Measurements from ENCODE around the gene KBTBD3.
A peak's percentile ranks its signal among the peaks of the same experiment; 100 is the strongest.
"Not testable (repeated sequence)": the region's sequence is repeated elsewhere in the genome, so short reads cannot be mapped to it uniquely, and the experiment has no call there.

The KBTBD3 gene

DNA sequence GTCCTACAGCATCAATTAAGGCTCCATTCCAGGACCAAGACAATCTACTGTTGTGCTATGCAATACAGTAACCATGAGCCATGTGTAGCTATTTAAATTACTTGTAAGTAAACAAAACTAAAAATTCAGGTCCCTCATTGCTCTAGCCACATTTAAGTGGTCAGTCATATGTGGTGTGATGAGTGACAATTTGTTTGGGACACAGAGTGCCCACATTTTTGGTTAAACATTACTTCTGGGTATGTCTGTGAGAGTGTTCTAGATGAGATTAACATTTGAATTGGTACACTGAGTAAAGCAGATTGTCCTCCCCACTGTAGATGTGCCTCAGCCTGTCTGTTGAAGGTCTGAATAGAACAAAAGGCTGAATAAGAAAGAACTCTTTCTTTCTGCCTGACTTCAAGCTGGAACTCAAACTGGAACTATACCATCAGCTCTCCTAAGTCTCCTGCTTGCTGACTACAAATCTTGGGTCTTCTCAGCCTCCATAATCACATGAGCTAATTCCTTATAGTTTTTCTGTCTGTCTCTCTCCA lies 15.8 kb downstream of the KBTBD3 start:
- DNase-seq = no peak

DNA sequence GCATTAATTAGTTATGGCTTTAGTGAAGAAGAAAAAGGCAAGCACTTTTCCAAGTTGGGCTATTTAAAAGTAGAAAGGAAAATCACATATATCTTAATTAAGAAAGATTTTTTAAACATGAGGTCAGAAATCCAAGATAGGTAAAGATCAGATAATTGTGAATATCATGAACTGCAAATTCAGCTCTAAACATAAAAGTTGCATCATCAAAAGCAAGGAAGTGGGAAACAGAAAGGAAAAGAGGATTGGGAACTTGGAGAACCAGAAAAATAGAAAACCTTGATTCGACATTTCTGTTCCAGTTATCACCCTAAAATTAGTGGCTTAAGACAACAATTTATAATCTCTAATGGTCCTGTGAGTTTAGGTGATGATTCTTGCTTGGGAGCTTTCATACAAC lies 17.5 kb downstream of the KBTBD3 start:
- DNase-seq = no peak

DNA sequence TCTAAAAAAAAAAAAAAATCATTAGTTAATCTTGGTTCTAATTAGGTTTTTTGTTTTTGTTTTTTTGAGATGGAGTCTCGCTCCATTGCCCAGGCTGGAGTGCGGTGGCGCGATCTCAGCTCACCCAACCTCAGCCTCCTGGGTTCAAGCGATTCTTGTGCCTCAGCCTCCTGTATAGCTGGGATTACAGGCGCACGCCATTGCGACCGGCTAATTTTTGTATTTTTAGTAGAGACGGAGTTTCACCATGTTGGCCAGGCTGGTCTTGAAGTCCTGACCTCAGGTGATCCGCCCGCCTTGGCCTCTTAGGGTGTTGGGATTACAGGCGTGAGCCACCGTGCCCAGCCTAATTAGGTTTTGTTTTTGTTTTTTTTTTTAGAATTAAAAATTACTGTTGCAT lies 18.8 kb downstream of the KBTBD3 start:
- not testable (repeated sequence) for DNase-seq

DNA sequence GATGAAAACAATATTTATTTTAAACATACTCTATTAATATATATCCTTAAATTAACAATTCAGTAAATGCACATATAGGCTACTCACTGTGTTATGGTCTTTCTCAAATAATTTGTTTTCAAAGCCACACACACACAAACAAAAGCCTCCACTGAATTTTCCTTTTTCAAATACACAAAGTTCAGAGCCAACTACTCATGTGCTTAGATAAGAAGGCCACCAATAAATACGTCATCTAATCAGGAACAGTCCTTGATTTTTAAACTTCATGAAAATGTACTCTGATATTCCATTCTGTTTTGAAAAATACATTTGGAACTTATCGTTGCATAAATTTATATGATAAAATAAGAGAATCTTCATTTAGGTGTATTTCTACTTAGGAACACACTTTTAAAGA lies 26.0 kb downstream of the KBTBD3 start:
- DNase-seq = no peak

DNA sequence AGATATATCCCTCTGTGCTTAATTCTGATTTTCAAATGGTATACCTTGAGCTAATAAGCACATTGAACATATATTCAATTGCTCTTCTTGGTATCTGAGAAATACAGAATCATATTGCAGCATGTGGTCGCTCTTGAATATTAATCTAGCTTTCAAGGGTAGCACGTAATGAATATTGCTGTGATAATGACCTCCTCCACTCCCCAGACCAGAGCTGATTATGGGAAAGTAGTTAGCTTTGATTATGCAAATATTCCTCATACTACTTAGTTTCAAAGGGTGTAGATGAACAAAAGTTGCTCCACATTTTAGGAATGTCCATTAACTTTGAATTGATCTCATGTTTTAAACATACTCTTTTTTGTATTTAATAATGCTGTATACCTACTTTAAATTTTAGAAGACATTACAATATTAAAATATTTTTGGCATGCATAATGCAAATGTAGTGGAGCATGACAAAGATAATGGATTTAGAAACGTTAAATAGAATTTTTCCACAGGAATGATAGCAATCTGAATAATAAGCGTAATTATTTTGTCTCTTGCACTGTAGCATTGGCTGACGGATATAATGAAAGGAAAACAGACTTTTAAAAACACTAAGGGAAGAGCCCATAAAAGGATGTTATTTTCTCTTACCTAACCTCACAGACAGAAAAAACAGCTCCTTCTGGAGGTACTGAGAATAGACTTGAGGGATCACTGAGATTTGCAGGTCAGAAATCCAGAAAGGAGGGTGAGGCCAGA lies 27.2 kb downstream of the KBTBD3 start:
- DNase-seq = no peak

DNA sequence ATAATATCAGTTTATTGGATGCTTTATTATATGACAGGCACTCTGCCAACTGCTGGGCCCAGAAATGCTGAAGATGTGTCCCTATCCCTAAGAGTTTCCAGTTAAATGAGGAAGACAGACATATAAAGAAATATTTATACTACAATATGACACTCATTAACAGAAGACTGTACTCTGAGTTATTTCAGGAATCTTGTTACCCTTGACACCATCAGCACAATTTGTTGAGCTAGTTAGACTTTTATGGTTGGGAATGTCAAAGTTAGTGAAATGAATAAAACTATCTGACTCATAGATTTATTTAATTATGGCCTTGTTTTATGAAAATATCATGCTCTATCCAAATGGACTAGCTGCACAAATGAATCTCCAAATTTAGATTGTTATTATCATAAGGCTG lies 29.5 kb downstream of the KBTBD3 start:
- DNase-seq = no peak

DNA sequence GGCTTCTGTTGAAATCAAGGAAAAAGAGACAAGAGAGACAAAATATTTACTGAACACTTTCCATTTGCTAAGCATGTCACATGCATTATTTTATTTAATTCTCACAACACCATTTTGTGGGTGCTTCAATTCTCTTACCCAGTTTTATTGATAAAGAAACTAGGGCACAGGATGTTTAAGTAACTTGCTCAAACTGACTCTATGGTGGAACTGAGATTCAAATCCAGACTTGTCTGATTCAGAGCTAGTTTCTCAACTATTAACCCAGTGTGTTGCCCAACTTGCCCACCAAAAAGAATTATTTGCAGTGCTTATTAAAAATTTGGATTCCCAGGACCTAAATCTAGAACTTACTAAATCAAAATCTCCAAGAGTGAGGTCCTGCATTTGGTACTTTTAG lies 33.6 kb downstream of the KBTBD3 start:
- no peak for DNase-seq

DNA sequence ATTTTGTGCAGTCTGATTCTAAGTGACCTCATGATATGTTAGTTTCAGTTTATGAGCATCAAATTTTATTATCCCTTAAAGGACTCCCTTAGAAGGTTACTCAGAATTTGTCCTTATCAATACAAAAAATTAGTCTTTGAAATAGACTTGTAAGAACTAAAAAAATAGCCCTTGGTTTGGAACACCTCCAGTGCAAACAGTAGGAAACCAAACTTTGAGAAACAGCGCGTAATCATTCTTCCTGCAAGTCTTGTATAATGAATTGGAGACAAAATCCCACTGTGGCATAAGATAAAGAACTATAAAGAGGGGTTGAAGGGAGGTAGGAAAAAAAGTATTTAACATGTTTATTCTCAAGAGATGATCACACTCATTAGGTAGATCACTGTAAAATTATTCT lies 44.3 kb downstream of the KBTBD3 start:
- DNase-seq = no peak

DNA sequence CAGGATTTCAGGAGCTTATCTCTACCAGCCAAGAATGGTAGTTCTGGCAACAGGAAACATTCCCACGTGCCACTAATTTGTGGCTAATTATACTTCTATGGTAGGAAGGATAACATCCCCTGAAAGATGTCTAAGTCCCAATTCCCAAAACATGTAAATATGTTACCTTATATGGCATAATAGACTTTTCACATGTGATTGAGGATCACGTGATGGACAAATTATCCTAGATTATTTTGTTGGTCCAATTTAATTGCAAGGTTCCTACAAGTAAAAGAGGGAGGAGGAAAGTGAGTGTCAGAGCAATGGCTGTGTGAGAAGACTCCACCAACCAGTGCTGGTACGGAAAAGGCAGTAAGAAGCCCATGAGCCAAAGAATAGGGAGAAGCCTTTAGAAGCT lies 45.2 kb downstream of the KBTBD3 start:
- no peak for DNase-seq

DNA sequence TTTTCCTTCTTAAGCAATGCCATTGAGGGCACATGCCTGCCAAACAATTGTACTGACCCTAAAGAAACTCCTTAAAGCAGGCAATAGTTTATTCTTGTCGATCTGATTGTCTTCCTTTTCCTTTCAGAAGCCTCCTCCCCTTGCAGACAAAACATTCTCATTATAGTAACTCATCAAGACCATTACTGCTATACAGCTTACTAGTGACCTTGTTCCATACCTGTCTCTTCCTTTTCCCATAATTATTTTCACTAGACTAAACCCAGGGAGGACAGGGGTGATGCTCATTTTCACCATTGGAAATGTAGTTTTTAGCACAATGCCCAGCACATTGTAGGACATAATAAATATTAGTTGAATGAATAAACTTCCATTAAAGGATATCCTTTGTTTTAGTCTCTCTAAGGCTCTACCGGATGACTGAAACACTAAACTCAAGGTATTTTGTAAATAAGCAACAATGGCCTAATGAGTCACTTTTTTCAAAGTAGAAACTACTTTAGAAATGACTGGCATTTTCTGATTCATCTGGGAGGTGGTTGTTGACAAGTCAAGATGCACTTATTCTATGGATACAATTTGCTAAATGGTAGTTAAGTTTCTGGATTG lies 45.8 kb downstream of the KBTBD3 start:
- DNase-seq = no peak

DNA sequence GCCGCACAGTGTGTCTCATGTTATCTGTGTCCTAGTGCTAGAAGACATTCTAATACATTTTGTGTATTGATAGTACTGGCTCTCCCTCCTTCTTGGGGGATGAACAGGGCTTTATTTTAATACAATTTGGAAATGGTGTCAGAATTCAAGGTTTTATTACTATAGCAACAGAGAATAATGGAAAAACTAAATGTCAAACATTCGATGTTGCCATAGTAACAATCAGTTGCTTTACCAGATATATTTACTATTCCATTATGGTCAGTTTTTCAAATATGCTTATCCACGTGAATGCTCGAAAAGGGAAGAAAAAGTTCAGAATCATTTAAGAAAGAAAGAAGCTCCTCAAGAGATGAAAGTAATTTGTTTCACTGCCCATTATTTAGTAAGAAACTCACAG lies 46.5 kb downstream of the KBTBD3 start:
- DNase-seq = no peak

DNA sequence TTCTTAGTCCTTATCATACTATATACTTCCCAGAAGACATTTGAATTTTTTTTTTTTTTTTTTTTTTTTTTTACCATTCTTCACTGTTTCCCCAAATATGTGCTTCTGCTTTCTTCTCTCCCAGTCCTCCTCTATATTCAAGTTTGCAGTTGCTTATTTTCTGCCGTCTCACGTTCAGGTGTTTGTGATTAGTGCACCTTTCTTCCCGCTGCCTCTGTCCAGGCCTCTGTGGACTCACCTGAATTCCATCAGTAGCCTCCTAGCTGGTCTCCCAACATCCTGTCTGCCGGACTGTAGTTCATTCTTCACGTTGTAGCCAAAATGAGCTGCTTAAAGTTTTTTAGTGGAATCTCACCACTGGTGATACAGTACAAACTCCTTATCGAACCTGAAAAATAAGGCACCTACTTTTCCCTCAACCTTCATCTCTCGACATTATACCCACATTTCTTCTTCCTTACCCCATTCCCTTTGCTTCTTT lies 54.3 kb downstream of the KBTBD3 start:
- DNase-seq = no peak

DNA sequence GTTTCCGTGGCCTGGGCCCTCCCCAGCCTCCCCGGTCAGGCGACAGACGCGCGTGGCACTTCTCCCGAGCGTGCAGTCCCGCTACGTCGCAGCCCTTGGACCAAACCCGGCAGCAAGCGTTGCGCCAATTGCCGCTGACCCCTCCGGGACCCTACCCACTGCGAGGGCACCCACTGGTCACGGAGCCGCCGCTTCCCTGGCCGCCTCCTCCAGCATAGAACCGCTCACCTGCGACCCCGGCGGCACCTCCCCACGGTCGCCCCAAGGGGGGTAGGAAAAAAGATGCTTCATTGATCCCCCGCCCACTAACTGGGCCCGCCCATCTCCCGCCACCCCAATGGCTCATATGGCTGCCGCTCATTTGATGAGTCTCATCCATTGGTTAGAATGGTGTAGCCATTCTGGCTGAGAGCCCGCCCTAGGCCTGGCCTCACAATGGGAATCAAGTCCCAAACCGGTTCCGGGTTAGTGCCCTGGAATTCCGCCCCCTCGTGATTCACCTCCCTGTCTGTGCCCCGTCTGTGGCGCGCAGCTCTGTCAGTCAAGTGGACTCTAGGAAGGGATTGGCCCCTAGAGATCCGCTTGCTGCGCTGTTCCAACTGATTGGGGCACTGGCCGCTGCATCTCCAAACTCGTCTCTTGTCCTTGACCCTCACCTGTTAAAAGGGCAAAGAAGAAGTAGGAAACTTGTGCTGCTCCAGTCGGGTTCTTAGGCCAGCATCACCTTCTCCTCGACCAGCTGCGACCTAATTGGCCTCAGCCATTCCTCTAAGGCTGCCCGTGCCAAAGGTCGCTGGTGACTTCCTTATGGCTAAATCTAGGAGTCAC lies 55.0 kb downstream of the KBTBD3 start, which contains the start of gene MSANTD4:
Gene MSANTD4, minus strand, starts transcription at position 274 of the 828 bp plus-strand sequence. CDS start 11,323 bp downstream, outside the sequence.
- peak; percentile 99 to 100 for DNase-seq

DNA sequence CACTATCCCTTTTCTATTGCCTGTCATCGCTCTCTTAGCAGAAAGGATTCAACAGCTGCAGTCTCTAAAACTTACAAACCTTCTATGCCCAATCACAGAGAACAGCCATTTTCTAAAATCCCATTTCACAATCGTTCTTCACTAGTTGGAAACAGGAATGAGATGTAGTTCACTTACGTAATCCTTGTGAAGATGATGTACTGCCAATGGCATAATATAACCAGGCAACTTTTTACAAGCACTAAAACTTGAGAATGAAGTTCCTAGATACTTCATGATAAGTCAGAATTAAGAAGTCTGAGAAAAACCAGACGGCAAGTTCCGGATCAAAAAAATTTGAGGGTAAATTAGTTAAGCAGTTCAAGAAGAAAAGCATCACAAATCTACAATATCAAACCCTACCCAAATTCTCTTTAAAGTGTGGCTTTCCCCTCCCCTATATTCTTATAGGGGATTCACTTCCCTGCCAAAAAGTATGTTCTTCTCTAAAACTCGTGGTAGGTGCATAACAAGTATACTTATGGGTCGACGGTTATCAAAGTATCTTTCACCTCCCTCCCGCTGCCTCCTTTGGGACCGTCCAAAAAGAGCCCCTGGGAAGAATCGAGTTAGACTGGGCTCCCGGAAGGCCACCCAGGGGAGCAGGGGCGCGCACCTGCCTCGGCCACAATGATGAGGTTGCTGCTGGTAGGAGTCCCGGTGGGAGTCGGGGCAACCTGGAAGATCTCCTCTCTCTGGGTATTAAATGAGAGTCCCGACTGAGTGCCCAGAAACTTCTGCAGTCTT lies 55.8 kb downstream of the KBTBD3 start:
- DNase-seq = peak in 1 of 2 experiments; percentile 28

DNA sequence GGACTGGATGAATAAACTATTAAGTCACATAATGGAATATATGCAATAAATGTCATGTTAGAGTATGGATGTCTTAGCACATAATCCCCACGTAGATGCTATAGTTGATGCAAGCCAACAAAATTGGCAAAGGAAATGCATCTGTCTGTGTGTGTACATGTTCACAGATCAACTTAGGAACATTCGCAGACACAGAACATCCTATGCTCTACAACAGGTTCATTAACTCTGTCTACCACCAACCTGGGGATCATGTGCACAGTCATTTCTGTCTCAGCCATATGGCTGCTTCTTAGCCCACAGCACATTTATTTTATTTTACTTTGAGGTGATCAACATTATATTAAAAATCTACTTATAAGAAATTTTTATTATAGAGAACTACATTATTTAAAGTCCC lies 60.1 kb downstream of the KBTBD3 start:
- peak in 1 of 2 experiments; percentile 44 for DNase-seq

DNA sequence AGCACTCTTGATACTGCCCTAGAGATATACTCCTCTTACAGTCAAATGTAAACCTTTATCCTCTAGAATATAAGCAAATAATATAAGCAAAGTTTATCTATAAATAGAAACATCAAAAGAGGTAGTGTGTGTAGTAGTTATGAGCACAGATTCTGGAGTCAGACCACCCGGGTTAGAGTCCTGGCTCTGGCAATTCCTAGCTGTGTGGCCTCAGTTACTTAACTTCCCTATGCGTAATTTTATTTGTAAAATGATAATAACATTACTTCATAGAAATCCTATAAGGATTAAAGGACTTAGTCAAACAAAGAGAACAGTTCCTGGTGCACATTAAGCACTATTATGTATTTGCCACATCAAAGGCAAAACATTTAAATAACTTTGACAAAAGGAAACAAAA lies 62.1 kb downstream of the KBTBD3 start:
- DNase-seq = no peak

DNA sequence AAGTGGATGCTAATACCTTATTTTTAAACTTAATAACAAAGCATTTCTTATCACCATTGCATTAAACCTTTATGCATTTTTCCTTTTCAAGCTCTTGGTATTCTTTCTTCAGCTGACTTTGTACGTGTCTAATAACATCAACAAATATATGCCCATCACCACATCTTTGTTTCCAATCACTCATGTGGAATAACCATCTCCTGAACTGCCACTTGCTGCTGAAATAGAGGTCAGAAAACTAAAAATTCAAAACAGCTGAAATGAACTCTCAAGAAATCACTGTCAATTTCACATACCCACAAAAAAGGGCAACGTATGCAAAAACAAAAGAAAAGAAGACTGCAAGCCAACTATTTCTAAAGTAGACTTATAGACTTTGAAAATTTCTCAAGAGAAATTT lies 62.5 kb downstream of the KBTBD3 start:
- peak; percentile 8 to 26 for DNase-seq

DNA sequence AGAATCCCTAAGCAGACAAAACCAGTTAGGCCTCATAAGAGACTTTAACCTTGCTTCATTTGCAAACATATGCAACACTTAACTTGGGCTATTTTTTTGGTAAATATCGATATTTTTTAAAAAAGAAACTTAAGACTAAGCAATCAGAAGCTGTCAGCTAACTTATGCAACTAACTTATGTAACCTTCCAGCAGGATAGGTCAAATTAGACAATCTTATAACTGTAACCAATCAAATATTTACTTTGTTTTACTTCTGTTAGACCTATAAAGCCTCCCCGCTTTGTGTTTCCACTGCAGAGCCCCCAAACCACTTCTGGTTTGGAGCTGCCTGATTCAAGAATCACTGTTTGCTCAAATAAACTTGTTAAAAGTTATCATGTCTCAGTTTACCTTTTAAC lies 63.1 kb downstream of the KBTBD3 start:
- DNase-seq = no peak

DNA sequence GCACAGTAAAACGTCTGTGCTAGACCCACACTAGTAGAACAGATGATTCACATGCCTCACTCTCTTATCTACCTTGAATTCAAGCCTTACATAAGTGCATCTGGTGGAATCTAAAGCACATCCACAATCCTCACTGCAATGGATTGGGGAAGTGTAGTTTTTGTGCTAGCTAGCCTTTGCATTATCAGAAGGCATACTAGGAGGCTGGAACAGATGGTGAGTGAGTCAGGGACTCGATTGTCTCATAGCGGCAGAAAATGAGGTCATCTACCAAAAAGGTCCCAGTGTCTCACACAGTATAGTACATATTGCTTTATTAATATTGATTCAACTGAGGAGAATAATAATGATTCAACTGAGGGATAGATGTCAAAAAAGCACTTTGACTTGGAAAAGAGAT lies 64.4 kb downstream of the KBTBD3 start:
- DNase-seq = peak; percentile 61 to 89

DNA sequence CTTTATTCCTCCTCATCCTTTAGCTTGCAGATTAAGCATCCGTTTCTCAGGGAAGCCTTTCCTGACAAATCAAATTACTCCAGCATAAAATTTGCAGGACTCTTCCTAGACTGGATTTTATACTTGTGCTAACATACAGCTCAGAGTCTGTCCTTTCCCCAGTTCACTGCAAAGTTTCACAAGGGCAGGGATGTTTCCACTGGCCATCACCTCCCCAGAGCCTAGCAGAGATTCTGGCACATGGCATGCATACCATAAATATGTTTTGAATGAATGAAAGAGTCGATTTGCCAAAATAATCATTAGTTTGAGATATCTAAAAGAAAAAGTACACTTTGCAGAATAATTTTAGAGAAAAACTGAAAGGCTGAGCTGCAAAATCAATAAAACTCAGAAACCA lies 65.7 kb downstream of the KBTBD3 start:
- no peak for DNase-seq

DNA sequence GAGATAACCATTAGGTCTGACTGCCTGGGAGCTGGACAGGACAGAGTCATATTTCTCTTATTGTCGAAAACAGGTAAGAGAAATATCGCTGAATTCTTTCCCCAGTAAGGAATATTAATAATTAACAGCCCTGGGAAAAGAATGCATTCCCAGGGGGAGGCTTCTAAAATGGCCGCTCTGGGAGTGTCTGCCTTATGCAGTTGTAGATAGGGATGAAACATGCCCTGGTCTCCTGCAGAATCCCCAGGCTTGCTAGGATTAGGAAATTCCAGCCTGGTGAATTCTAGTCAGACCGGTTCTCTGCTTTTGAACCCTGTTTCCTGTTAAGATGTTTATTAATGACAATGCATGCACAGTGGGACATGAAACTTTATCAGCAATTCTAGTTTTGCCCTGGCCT lies 74.1 kb downstream of the KBTBD3 start:
- DNase-seq = not testable (repeated sequence)

DNA sequence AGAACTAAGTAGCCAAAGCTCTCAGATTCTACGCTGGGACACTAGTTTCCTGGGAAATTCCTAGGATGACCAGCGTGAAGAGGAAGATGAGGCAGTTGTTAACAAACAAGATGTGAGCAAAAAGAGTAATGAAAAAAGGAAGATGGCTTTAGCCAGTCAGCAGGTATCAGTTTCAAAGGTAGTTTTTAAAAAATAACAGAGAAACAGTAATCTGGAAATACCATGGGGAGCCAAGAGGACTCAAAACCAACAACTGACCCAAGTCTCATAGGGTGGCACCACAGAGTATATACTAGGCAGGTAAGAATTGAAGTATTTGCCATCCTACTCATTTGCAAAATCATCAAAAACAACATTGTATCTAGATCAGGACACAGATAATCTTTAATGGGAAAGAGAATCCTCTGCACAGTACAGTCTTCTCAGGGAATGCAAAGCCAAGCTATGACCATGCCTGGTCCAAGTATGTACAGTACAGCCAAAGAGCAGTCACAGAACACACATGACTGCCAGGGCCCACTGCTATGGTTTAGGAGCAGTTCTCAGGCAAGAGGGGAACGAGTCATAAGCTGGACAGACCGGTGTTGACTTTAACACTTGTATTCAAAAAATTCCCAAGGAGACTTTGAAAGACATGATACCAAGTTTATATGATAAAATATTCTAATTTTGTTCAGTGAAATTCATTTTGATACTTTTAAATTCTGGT lies 75.7 kb downstream of the KBTBD3 start:
- DNase-seq = no peak

All from NCI-H446 (cell line).